Fibroblast of peridontal ligament (primary cell): ENCODE results near the gene ACOT7.
"Not testable (repeated sequence)": the region's sequence is repeated elsewhere in the genome, so short reads cannot be mapped to it uniquely, and the experiment has no call there.

Experiments
- DNase-seq: peaks from one replicate; pipeline ENCODE4 v3.0.0-alpha.2; 2010; ENCODE audit errors: extremely low read depth

The ACOT7 gene

GRCh38 chr1:6239213-6239752 is 154.3 kb downstream of the ACOT7 start:
- no peak for DNase-seq

- DNase-seq = no peak
Observed at GRCh38 chr1:6237093-6237492, 156.5 kb downstream of the ACOT7 start.

- no peak for DNase-seq
Observed at GRCh38 chr1:6235296-6235677, 158.3 kb downstream of the ACOT7 start.

- peak; percentile 44 for DNase-seq
Observed at GRCh38 chr1:6234502-6235295, 158.9 kb downstream of the ACOT7 start.

GRCh38 chr1:6233376-6233775 is 160.2 kb downstream of the ACOT7 start:
- no peak for DNase-seq

GRCh38 chr1:6225651-6226050 is 167.9 kb downstream of the ACOT7 start:
- DNase-seq = no peak

GRCh38 chr1:6224718-6225117 is 168.8 kb downstream of the ACOT7 start:
- DNase-seq = no peak

- DNase-seq = no peak
Observed at GRCh38 chr1:6223617-6224016, 169.9 kb downstream of the ACOT7 start.

- peak; percentile 74 for DNase-seq
Observed at GRCh38 chr1:6222636-6223035, 170.9 kb downstream of the ACOT7 start.

GRCh38 chr1:6221210-6221784 is 172.3 kb downstream of the ACOT7 start:
- DNase-seq = no peak

- DNase-seq = no peak
Observed at GRCh38 chr1:6220236-6220635, 173.3 kb downstream of the ACOT7 start.

GRCh38 chr1:6219641-6220040 is 173.9 kb downstream of the ACOT7 start:
- not testable (repeated sequence) for DNase-seq

- DNase-seq = no peak
Observed at GRCh38 chr1:6218375-6219164, 175.0 kb downstream of the ACOT7 start.
